Vagina (tissue), 2 donors: ENCODE measurements around the gene ACKR4. TPM values are rescaled to one million over a fixed set of nuclear protein-coding genes. Genes with fewer than 3 reads are reported as not detected.

Experiments used
- DNase-seq, 2 donors: peaks; one replicate each; pipeline ENCODE4 v3.0.0-alpha.2; 2017; ENCODE audit errors: extremely low spot score in 2 of 2
- H3K27ac ChIP-seq: fragments of 200-600 bp; sonication (generic); one replicate; pipeline ENCODE4 v1.5.1; 2019
- H3K27me3 ChIP-seq: fragments of 200-600 bp; sonication (generic); one replicate; pipeline ENCODE4 v1.5.1; 2019
- H3K36me3 ChIP-seq, 2 donors: fragments of 200-600 bp; sonication (generic); one replicate each; pipeline ENCODE4 v1.5.1; 2017 to 2019
- H3K4me1 ChIP-seq: fragments of 200-600 bp; sonication (generic); one replicate; pipeline ENCODE4 v1.5.1; 2019
- H3K4me3 ChIP-seq, 2 donors: fragments of 200-600 bp; sonication (generic); 1 replicate in 1 of 2; 2 replicates in 1 of 2; pipeline ENCODE4 v1.5.1; 2016 to 2019
- H3K9me3 ChIP-seq: fragments of 200-600 bp; sonication (generic); one replicate; pipeline ENCODE4 v1.5.1; 2019
- CTCF ChIP-seq, 3 experiments: fragments of 450-650 bp in 2 of 3; fragments of 200-600 bp in 1 of 3; sonication (generic) in 1 of 3; IDR thresholded peaks; one replicate each; pipeline ENCODE4 v1.5.1; 2017 to 2019; ENCODE audit warnings: antibody characterized with exemption in 3 of 3, mild to moderate bottlenecking in 2 of 3, moderate library complexity in 2 of 3
- POLR2A ChIP-seq, 2 donors: fragments of 450-650 bp; IDR thresholded peaks; one replicate each; pipeline ENCODE4 v1.6.1; 2017; ENCODE audit warnings: antibody characterized with exemption in 2 of 2, mild to moderate bottlenecking in 2 of 2, moderate library complexity in 2 of 2
- POLR2AphosphoS5 ChIP-seq, 2 donors: sonication (generic); formaldehyde crosslinking; IDR thresholded peaks; one replicate each; pipeline ENCODE4 v1.9.0; 2017; ENCODE audit warnings: antibody characterized with exemption in 2 of 2, mild to moderate bottlenecking in 2 of 2, low read depth in 1 of 2; ENCODE audit not compliant: insufficient read depth in 1 of 2
- intact Hi-C: fragments of 100-400 bp; cut with DNase I; formaldehyde crosslinking; loops from one replicate; pipeline ENCODE4 v1.15.1; 2023
- total RNA-seq: library from RNA; depleted of rRNA; stranded (reverse); fragments of >200 nt; gene quantifications from one replicate; pipeline ENCODE4 v1.2.3, GENCODE V29; 2016

The ACKR4 gene
- total RNA-seq, 1 donor from 2014 or later: not detected

GRCh38 chr3:132593947-132594323 lies 3.1 kb upstream of the ACKR4 start:
- intact Hi-C loops: no loop called here
- TF ChIP-seq POLR2A (IDR thresholded peaks at IDR 0.05) (no peak), POLR2AphosphoS5 (IDR thresholded peaks at IDR 0.05; ENCODE audit: insufficient read depth in 1 of 2, low read depth in 1 of 2) (no peak), CTCF (IDR thresholded peaks at IDR 0.05) (no peak)
- no peaks in the 10 kb centered on the region for H3K27me3 ChIP-seq
- no peaks in the 10 kb centered on the region for H3K36me3 ChIP-seq
- no peak for DNase-seq
- no peaks in the 10 kb centered on the region for H3K9me3 ChIP-seq
- H3K4me1 ChIP-seq: no peaks in the 10 kb centered on the region
- H3K27ac ChIP-seq: no peak overlapping the region
- no peak overlapping the region for H3K4me3 ChIP-seq

GRCh38 chr3:132594498-132594897 lies 2.6 kb upstream of the ACKR4 start:
- TF ChIP-seq POLR2A (IDR thresholded peaks at IDR 0.05): no peak
- TF ChIP-seq CTCF (IDR thresholded peaks at IDR 0.05): no peak
- no peak for TF ChIP-seq POLR2AphosphoS5 (IDR thresholded peaks at IDR 0.05; ENCODE audit: insufficient read depth in 1 of 2, low read depth in 1 of 2)
- no peak overlapping the region for H3K27ac ChIP-seq
- no peak overlapping the region for H3K4me3 ChIP-seq
- no peak for DNase-seq
- no peaks in the 10 kb centered on the region for H3K27me3 ChIP-seq
- no peaks in the 10 kb centered on the region for H3K4me1 ChIP-seq
- intact Hi-C loops: no loop called here
- H3K9me3 ChIP-seq: no peaks in the 10 kb centered on the region
- no peaks in the 10 kb centered on the region for H3K36me3 ChIP-seq

GRCh38 chr3:132595014-132595413 lies 2.1 kb upstream of the ACKR4 start:
- H3K27ac ChIP-seq: no peak overlapping the region
- intact Hi-C loops: no loop called here
- H3K9me3 ChIP-seq: no peaks in the 10 kb centered on the region
- no peak for TF ChIP-seq POLR2A (IDR thresholded peaks at IDR 0.05)
- no peak for TF ChIP-seq CTCF (IDR thresholded peaks at IDR 0.05)
- no peak for TF ChIP-seq POLR2AphosphoS5 (IDR thresholded peaks at IDR 0.05; ENCODE audit: insufficient read depth in 1 of 2, low read depth in 1 of 2)
- H3K4me1 ChIP-seq: no peaks in the 10 kb centered on the region
- no peaks in the 10 kb centered on the region for H3K36me3 ChIP-seq
- no peaks in the 10 kb centered on the region for H3K27me3 ChIP-seq
- no peak overlapping the region for H3K4me3 ChIP-seq
- DNase-seq: no peak

- H3K4me3 ChIP-seq: no peak overlapping the region
- no peaks in the 10 kb centered on the region for H3K27me3 ChIP-seq
- TF ChIP-seq POLR2AphosphoS5 (IDR thresholded peaks at IDR 0.05; ENCODE audit: insufficient read depth in 1 of 2, low read depth in 1 of 2): no peak
- no peak for TF ChIP-seq CTCF (IDR thresholded peaks at IDR 0.05)
- TF ChIP-seq POLR2A (IDR thresholded peaks at IDR 0.05): no peak
- no peak overlapping the region for H3K27ac ChIP-seq
- DNase-seq: no peak
- no peaks in the 10 kb centered on the region for H3K9me3 ChIP-seq
- no peaks in the 10 kb centered on the region for H3K4me1 ChIP-seq
- H3K36me3 ChIP-seq: no peaks in the 10 kb centered on the region
- intact Hi-C loops: no loop called here
Observed at GRCh38 chr3:132596326-132596725, 744 bp upstream of the ACKR4 start.

- intact Hi-C loops: no loop called here
- no peak overlapping the region for H3K4me3 ChIP-seq
- no peak overlapping the region for H3K27ac ChIP-seq
Observed at GRCh38 chr3:132597660-132598059, 590 bp downstream of the ACKR4 start.

More at GRCh38 chr3:132597660-132598059, 590 bp downstream of the ACKR4 start:
- Histone ChIP-seq H3K27me3 (no peaks in the 10 kb centered on the region), H3K9me3 (no peaks in the 10 kb centered on the region), H3K36me3 (no peaks in the 10 kb centered on the region), H3K4me1 (no peaks in the 10 kb centered on the region)
- DNase-seq: no peak
- TF ChIP-seq POLR2AphosphoS5 (IDR thresholded peaks at IDR 0.05; ENCODE audit: insufficient read depth in 1 of 2, low read depth in 1 of 2) (no peak), CTCF (IDR thresholded peaks at IDR 0.05) (no peak), POLR2A (IDR thresholded peaks at IDR 0.05) (no peak)
